ENCODE measurements around the gene ZNF580.

Gene ZNF580

GRCh38 chr19:55679343-55680257 is 38.8 kb downstream of the ZNF580 start:
- DNase-seq (ENCODE audit: low read depth) = no peak

- DNase-seq (ENCODE audit: low read depth) = no peak
These were observed 39.7 kb downstream of the ZNF580 start for GRCh38 chr19:55680339-55681130.

- no peak for DNase-seq (ENCODE audit: low read depth)
These were observed 40.6 kb downstream of the ZNF580 start for GRCh38 chr19:55681131-55682092.

- DNase-seq (ENCODE audit: low read depth) = no peak
These were observed 42.9 kb downstream of the ZNF580 start for GRCh38 chr19:55683449-55684261.

- DNase-seq (ENCODE audit: low read depth) = no peak
These were observed 44.3 kb downstream of the ZNF580 start for GRCh38 chr19:55684946-55685681.

- no peak for DNase-seq (ENCODE audit: low read depth)
These were observed 45.0 kb downstream of the ZNF580 start for GRCh38 chr19:55685776-55686175.

- no peak for DNase-seq (ENCODE audit: low read depth)
These were observed 45.7 kb downstream of the ZNF580 start for GRCh38 chr19:55686311-55687050.

GRCh38 chr19:55687281-55688201 is 46.7 kb downstream of the ZNF580 start:
- DNase-seq (ENCODE audit: low read depth) = no peak

GRCh38 chr19:55688422-55689218 is 47.8 kb downstream of the ZNF580 start:
- DNase-seq (ENCODE audit: low read depth) = no peak

- DNase-seq (ENCODE audit: low read depth) = no peak
These were observed 48.8 kb downstream of the ZNF580 start for GRCh38 chr19:55689411-55690108.

- DNase-seq (ENCODE audit: low read depth) = no peak
These were observed 49.4 kb downstream of the ZNF580 start for GRCh38 chr19:55690109-55690768.

- DNase-seq (ENCODE audit: low read depth) = no peak
These were observed 50.2 kb downstream of the ZNF580 start for GRCh38 chr19:55690769-55691545.

GRCh38 chr19:55691561-55692481 is 51.0 kb downstream of the ZNF580 start:
- no peak for DNase-seq (ENCODE audit: low read depth)

GRCh38 chr19:55692681-55693081 is 51.9 kb downstream of the ZNF580 start:
- no peak for DNase-seq (ENCODE audit: low read depth)

All from activated T-cell treated with anti-CD3 and anti-CD28 coated beads for 48 hours (primary cell).